CD8-positive, alpha-beta memory T cell (primary cell): ENCODE data around the gene AHCY. TPM values are rescaled to one million over a fixed set of nuclear protein-coding genes. Genes with fewer than 3 reads are reported as not detected.
A peak's percentile ranks its signal among the peaks of the same experiment; 100 is the strongest.
"Not testable (repeated sequence)": the region's sequence is repeated elsewhere in the genome, so short reads cannot be mapped to it uniquely, and the experiment has no call there.

Source experiments
- CTCF ChIA-PET: fragments of 350-600 bp; sonication (Branson Sonifier 250); formaldehyde crosslinking; loops from one replicate; lab custom pipeline; 2021; ENCODE audit warnings: antibody characterized with exemption; lab: Charles Lee
- POLR2A ChIA-PET: fragments of 350-600 bp; sonication (Branson Sonifier 250); formaldehyde crosslinking; loops from one replicate; lab custom pipeline; 2021; ENCODE audit warnings: antibody characterized with exemption; lab: Charles Lee
- DNase-seq, 5 donors: peaks; one replicate each; pipeline versions ENCODE4 v3.0.0 to v3.0.0-alpha.2; 2020 to 2022; ENCODE audit warnings: mixed read lengths in 1 of 5
- H3K27ac ChIP-seq: one replicate; pipeline ENCODE4 v1.7.0; 2013; ENCODE audit warnings: low read depth, mild to moderate bottlenecking, low read length, moderate library complexity
- H3K27me3 ChIP-seq: 2 replicates; pipeline ENCODE4 v1.7.0; 2013; ENCODE audit warnings: low read length, mild to moderate bottlenecking; ENCODE audit not compliant: insufficient read depth, poor library complexity, severe bottlenecking
- H3K36me3 ChIP-seq: 2 replicates; pipeline ENCODE4 v1.7.0; 2013; ENCODE audit warnings: mild to moderate bottlenecking, low read length, moderate library complexity; ENCODE audit not compliant: insufficient read depth
- H3K4me1 ChIP-seq: 2 replicates; pipeline ENCODE4 v1.7.0; 2013; ENCODE audit warnings: mild to moderate bottlenecking, low read length, moderate library complexity; ENCODE audit not compliant: insufficient read depth
- H3K4me3 ChIP-seq: 2 replicates; pipeline ENCODE4 v1.7.0; 2013; ENCODE audit warnings: mild to moderate bottlenecking, low read length
- H3K9me3 ChIP-seq: 2 replicates; pipeline ENCODE4 v1.7.0; 2013; ENCODE audit warnings: mild to moderate bottlenecking, low read length
- H3K27ac Mint-ChIP-seq, 8 donors: one replicate each; pipeline ENCODE4 v1.8.0; 2020 to 2021; ENCODE audit warnings: mixed read lengths in 8 of 8, mild to moderate bottlenecking in 6 of 8, inconsistent platforms in 3 of 8, moderate library complexity in 3 of 8
- H3K27me3 Mint-ChIP-seq, 2 donors: one replicate each; pipeline ENCODE4 v1.8.0; 2020 to 2021; ENCODE audit warnings: mixed read lengths in 2 of 2, mild to moderate bottlenecking in 1 of 2, moderate library complexity in 1 of 2
- H3K36me3 Mint-ChIP-seq, 3 donors: one replicate each; pipeline ENCODE4 v1.8.0; 2020 to 2021; ENCODE audit warnings: mixed read lengths in 3 of 3, inconsistent platforms in 1 of 3, mild to moderate bottlenecking in 1 of 3
- H3K4me1 Mint-ChIP-seq, 3 donors: one replicate each; pipeline ENCODE4 v1.8.0; 2020 to 2021; ENCODE audit warnings: mixed read lengths in 3 of 3, inconsistent platforms in 1 of 3, mild to moderate bottlenecking in 1 of 3
- H3K4me3 Mint-ChIP-seq, 7 donors: one replicate each; pipeline ENCODE4 v1.8.0; 2020 to 2021; ENCODE audit warnings: mixed read lengths in 7 of 7, mild to moderate bottlenecking in 6 of 7, moderate library complexity in 4 of 7, inconsistent platforms in 2 of 7
- H3K9me3 Mint-ChIP-seq, 5 donors: one replicate each; pipeline ENCODE4 v1.8.0; 2020 to 2022; ENCODE audit warnings: mixed read lengths in 5 of 5, mild to moderate bottlenecking in 3 of 5, moderate library complexity in 2 of 5, inconsistent platforms in 1 of 5
- polyA plus RNA-seq: library from polyadenylated mRNA; unstranded; fragments of 300-500 nt; fragmentation: Illumina TruSeq; gene quantifications from one replicate; pipeline ENCODE4 v1.2.3, GENCODE V29; 2021
- total RNA-seq, 2 experiments: library from RNA; stranded (reverse); gene quantifications; one replicate each; pipeline ENCODE4 v1.2.3, GENCODE V29; 2021

Gene AHCY
- 100 to 1,000 TPM; 169 to 175 TPM for total RNA-seq
- 21.4 TPM for polyA plus RNA-seq

DNA sequence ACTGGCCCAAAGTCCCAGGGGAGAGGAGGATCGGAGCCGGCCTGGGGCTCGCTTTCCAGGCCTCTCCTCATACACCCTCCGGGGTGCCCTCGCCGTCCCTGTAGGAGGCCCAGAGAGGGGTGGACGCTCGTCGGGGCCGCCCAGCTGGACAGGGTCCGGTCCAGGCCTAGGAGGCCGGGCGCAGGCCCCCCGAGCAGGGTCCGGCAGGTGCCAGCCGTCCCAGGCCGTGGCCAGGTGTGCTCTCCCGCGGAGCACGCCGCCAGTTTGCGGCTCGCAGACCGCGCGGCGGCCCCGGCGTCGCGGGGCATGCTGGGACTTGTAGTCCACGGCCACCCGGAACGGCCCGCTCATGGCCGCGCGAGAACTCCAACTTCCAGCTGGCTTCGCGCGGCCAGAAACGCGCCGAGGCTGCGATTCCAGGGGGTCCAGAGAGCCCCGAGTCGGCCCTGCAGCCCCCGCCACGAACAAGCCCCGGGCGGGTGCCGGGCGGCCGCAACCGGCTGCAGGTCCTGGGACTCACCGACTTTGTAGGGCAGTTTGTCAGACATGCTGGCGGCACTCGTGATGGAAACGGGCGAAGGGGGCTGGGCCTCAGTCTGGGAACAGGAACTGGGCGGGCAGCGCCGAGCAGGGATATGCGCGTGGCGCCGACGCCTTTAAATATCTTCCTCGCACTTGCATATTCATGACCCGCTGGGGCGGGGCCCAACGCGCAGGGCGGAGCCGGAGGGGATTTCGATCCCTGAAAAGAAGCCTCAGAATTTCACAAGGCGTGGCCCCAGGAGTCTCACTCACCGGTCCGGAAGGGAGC lies at the start of gene AHCY:
Gene AHCY, minus strand, starts transcription at position 633 of the 811 bp plus-strand sequence. Its CDS starts 85 bp downstream, at position 548.
- Mint-ChIP-seq H3K36me3 (peaks cover 0 to 4% (median 0%) of the 10 kb centered on the region in 3 donors), H3K27me3 (peaks cover 0 to 1% of the 10 kb centered on the region in 2 donors), H3K4me1 (peaks cover 11 to 21% (median 16%) of the 10 kb centered on the region in 3 donors), H3K4me3 (peak within 1 kb of the TSS; percentile 90 to 99 (median 95)), H3K9me3 (no peaks in the 10 kb centered on the region), H3K27ac (peak within 1 kb of the TSS; percentile 83 to 98 (median 94))
- Histone ChIP-seq H3K4me1 (peaks cover 18% of the 10 kb centered on the region), H3K36me3 (no peaks in the 10 kb centered on the region), H3K27ac (peak within 1 kb of the TSS; percentile 84), H3K4me3 (peak within 1 kb of the TSS; percentile 94), H3K27me3 (no peaks in the 10 kb centered on the region), H3K9me3 (no peaks in the 10 kb centered on the region)
- peak; percentile 90 to 93 (median 93) for DNase-seq
- ChIA-PET CTCF (interaction anchor here (0.6 to 3.9 kb wide), 3 partner anchors 9 to 467 kb away, joined by 3 to 31 read pairs (median 3); no protein-coding TSS in a partner anchor), POLR2A (interaction anchor here (1.0 to 1.2 kb wide), 3 partner anchors 10 to 214 kb away, joined by 3 read pairs; no protein-coding TSS in a partner anchor)

DNA sequence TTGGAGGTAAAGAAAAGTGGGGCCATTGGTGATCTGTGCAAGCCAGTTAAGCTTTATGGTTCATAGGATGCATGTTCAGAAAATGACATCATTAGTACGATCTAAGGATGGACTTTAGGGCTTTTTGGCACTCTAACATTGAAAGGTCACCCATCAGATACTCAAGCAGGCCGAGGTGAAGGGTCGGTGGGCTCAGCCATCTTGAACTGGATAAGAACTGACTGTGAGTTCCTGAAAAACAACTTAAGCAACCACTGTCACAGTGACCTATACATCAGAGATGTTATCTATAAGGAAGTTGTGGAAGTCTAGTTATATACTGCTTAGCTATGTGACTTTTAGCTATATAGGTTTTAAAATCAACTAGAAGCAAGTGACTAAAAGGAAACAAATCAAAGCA lies 46.9 kb upstream of the AHCY start:
- Mint-ChIP-seq H3K9me3 (peaks cover 0 to 4% (median 0%) of the 10 kb centered on the region in 5 donors), H3K27me3 (no peaks in the 10 kb centered on the region), H3K4me1 (peaks cover 0 to 7% (median 5%) of the 10 kb centered on the region in 3 donors), H3K36me3 (no peaks in the 10 kb centered on the region), H3K4me3 (no peak overlapping the region), H3K27ac (peak overlapping the region in 5 of 8 donors; percentile 41 to 86 (median 77))
- Histone ChIP-seq H3K4me3 (no peak overlapping the region), H3K36me3 (no peaks in the 10 kb centered on the region), H3K27ac (no peak overlapping the region), H3K9me3 (no peaks in the 10 kb centered on the region), H3K4me1 (no peaks in the 10 kb centered on the region), H3K27me3 (no peaks in the 10 kb centered on the region)
- CTCF ChIA-PET: no interaction called here
- DNase-seq: peak in 1 of 5 donors; percentile 16
- POLR2A ChIA-PET: no interaction called here

DNA sequence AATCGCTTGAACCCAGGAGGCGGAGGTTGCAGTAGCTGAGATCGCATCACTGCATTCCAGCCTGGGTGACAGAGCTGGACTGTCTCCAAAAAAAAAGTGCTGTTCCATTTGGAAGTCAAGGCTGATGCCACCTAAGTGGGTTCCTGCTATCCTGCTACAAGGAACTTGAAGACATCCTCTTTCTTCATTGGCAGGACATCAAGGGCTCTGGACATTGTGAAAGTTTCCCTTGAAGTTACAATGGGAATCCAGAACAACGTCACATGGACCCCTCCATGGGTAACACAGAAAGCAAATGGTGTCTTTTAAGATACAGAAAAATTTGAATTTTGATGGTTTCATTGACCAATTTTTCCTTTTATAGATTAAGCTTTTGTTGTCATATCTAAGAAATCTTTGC lies 44.4 kb upstream of the AHCY start:
- no peaks in the 10 kb centered on the region for H3K4me1 ChIP-seq
- no peaks in the 10 kb centered on the region for H3K36me3 ChIP-seq
- H3K27ac Mint-ChIP-seq: no peak overlapping the region
- H3K27ac ChIP-seq: no peak overlapping the region
- no peaks in the 10 kb centered on the region for H3K36me3 Mint-ChIP-seq
- no peaks in the 10 kb centered on the region for H3K27me3 ChIP-seq
- H3K9me3 ChIP-seq: no peaks in the 10 kb centered on the region
- H3K27me3 Mint-ChIP-seq: no peaks in the 10 kb centered on the region
- ChIA-PET CTCF (no interaction called here), POLR2A (interaction anchor here (0.6 kb wide), 1 partner anchor 9 kb away, joined by 4 read pairs; no protein-coding TSS in a partner anchor)
- no peak overlapping the region for H3K4me3 ChIP-seq
- H3K4me3 Mint-ChIP-seq: no peak overlapping the region
- H3K4me1 Mint-ChIP-seq: peaks cover 0 to 11% (median 5%) of the 10 kb centered on the region in 3 donors
- no peak for DNase-seq
- H3K9me3 Mint-ChIP-seq: peaks cover 0 to 4% (median 0%) of the 10 kb centered on the region in 5 donors

DNA sequence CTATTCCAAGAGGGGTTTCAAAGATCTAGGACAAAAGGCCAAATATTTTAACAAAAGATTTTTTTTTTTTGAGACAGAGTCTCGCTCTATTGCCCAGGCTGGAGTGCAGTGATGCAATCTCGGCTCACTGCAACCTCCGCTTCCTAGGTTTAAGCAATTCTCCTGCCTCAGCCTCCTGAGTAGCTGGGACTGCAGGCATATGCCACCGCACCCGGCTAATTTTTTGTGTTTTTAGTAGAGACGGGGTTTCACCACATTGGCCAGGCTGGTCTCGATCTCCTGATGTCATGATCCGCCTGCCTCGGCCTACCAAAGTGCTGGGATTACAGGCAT lies 43.3 kb upstream of the AHCY start:
- H3K4me3 Mint-ChIP-seq, DNase-seq, H3K4me3 ChIP-seq, H3K36me3 Mint-ChIP-seq, H3K27me3 Mint-ChIP-seq, POLR2A ChIA-PET, H3K27me3 ChIP-seq, H3K27ac Mint-ChIP-seq, H3K9me3 Mint-ChIP-seq, H3K9me3 ChIP-seq, H3K4me1 ChIP-seq, CTCF ChIA-PET, H3K27ac ChIP-seq, H3K36me3 ChIP-seq: not testable (repeated sequence)
- H3K4me1 Mint-ChIP-seq: peaks cover 0 to 11% (median 5%) of the 10 kb centered on the region in 3 donors

DNA sequence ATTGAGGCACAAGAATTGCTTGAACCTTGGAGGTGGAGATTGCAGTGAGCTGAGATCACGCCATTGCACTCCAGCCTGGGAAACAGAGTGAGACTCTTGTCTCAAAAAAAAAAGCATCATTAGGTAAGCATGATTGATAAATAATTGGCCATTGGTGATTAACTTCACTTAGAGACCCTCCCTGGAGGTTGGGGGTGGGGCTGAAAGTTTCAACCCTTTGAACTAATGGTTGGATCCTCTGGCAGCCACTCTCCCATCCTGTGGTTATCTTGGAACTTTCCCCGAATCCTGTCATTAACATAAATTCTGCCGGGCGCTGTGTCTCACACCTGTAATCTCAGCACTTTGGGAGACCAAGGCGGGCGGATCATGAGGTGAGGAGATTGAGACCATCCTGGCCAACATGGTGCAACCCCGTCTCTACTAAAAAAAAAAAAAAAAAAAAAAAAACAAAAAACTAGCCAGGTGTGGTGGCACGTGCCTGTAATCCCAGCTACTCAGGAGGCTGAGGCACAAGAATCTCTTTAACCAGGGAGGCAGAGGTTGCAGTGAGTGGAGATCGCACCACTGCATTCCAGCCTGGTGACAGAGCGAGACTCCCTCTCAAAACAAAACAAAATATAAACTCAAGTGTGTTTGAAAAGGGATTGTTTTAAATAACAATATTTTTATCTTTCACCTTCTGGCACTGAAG lies 42.8 kb upstream of the AHCY start:
- H3K4me1 ChIP-seq, H3K27ac Mint-ChIP-seq, POLR2A ChIA-PET, H3K36me3 Mint-ChIP-seq, H3K4me3 ChIP-seq, DNase-seq, H3K9me3 Mint-ChIP-seq, H3K27ac ChIP-seq, H3K27me3 ChIP-seq, H3K36me3 ChIP-seq, H3K4me3 Mint-ChIP-seq, H3K27me3 Mint-ChIP-seq, H3K9me3 ChIP-seq: not testable (repeated sequence)
- peaks cover 0 to 11% (median 5%) of the 10 kb centered on the region in 3 donors for H3K4me1 Mint-ChIP-seq
- CTCF ChIA-PET: interaction anchor here (1.3 kb wide), 1 partner anchor 33 kb away, joined by 4 read pairs; no protein-coding TSS in a partner anchor

DNA sequence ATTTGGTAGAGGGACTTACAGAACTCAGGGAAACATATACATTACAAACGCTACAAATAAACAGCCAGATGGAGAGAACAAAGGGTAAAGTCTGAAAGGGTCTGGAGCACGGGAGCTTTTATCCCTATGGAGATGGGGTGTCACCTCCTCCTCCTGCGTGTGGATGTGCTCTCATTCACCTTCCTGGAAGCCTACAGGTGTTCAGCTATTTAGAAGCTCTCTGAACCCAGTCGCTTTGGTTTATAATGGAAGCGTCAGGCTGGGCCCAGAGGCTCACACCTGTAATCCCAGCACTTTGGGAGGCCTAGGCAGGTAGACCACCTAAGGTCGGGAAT lies 42.2 kb upstream of the AHCY start:
- Histone ChIP-seq H3K4me1 (no peaks in the 10 kb centered on the region), H3K4me3 (no peak overlapping the region), H3K27ac (no peak overlapping the region), H3K36me3 (no peaks in the 10 kb centered on the region), H3K9me3 (no peaks in the 10 kb centered on the region), H3K27me3 (no peaks in the 10 kb centered on the region)
- ChIA-PET CTCF (interaction anchor here (1.3 kb wide), 1 partner anchor 33 kb away, joined by 4 read pairs; no protein-coding TSS in a partner anchor), POLR2A (no interaction called here)
- no peak for DNase-seq
- H3K27ac Mint-ChIP-seq: no peak overlapping the region
- no peaks in the 10 kb centered on the region for H3K27me3 Mint-ChIP-seq
- no peak overlapping the region for H3K4me3 Mint-ChIP-seq
- no peaks in the 10 kb centered on the region for H3K9me3 Mint-ChIP-seq
- peaks cover 0 to 12% (median 5%) of the 10 kb centered on the region in 3 donors for H3K4me1 Mint-ChIP-seq
- no peaks in the 10 kb centered on the region for H3K36me3 Mint-ChIP-seq

DNA sequence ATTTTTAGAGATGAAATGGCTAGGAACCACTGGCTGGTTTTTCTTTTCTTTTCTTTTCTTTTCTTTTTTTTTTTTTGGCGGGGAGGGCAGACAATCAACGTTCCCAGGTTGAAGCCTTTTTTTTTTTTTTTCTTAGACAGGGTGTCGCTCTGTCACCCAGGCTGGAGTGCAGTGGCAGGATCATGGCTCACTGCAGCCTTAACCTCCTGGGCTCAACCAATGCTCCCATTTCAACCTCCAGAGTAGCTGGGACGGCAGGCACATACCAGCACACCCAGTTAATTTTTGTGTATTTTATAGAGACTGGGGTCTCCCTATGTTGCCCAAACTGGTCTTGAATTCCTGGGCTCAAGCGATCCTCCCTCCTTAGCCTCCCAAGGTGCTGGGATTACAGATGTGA lies 41.1 kb upstream of the AHCY start:
- CTCF ChIA-PET: no interaction called here
- H3K9me3 ChIP-seq: no peaks in the 10 kb centered on the region
- H3K4me3 ChIP-seq: no peak overlapping the region
- Mint-ChIP-seq H3K27ac (peak overlapping the region in 2 of 8 donors; percentile 47 to 54), H3K27me3 (no peaks in the 10 kb centered on the region), H3K9me3 (no peaks in the 10 kb centered on the region), H3K4me3 (no peak overlapping the region), H3K4me1 (peaks cover 0 to 10% (median 5%) of the 10 kb centered on the region in 3 donors), H3K36me3 (no peaks in the 10 kb centered on the region)
- DNase-seq: no peak
- H3K27ac ChIP-seq: no peak overlapping the region
- no peaks in the 10 kb centered on the region for H3K4me1 ChIP-seq
- H3K27me3 ChIP-seq: no peaks in the 10 kb centered on the region
- H3K36me3 ChIP-seq: no peaks in the 10 kb centered on the region
- POLR2A ChIA-PET: no interaction called here
